ENCODE measurements around the gene UVRAG. TPM values are rescaled to one million over a fixed set of nuclear protein-coding genes. Genes with fewer than 3 reads are reported as not detected.
"Not testable (repeated sequence)": the region's sequence is repeated elsewhere in the genome, so short reads cannot be mapped to it uniquely, and the experiment has no call there.

Gene UVRAG
- total RNA-seq, 1 donor from 2014 or later, result 34.0 TPM

GRCh38 chr11:75874684-75875341 lies 59.8 kb downstream of the UVRAG start:
- Histone ChIP-seq H2AFZ (replicated peaks) (no peak overlapping the region), H3K27ac (no peak overlapping the region), H3K4me2 (no peak overlapping the region), H3K4me3 (no peak overlapping the region), H4K20me1 (ENCODE audit: low read depth) (peaks cover 4% of the 10 kb centered on the region), H3F3A (ENCODE audit: low read depth) (peaks cover 12% of the 10 kb centered on the region), H3K27me3 (no peaks in the 10 kb centered on the region), H3K79me2 (ENCODE audit: low read depth) (no peaks in the 10 kb centered on the region), H3K4me1 (peaks cover 33% of the 10 kb centered on the region), H3K9ac (no peak overlapping the region), H3K9me3 (ENCODE audit: low read depth) (no peaks in the 10 kb centered on the region), H3K36me3 (no peaks in the 10 kb centered on the region)
- peaks cover 2% of the 10 kb centered on the region for H3K27me3 Mint-ChIP-seq (ENCODE audit: insufficient read depth, low read depth)
- peaks cover 9% of the 10 kb centered on the region for H3K36me3 Mint-ChIP-seq
- peaks cover 26% of the 10 kb centered on the region for H3K4me1 Mint-ChIP-seq
- H3K4me3 Mint-ChIP-seq, result no peak overlapping the region
- peak overlapping the region; percentile 77 for H3K27ac Mint-ChIP-seq
- H3K9me3 Mint-ChIP-seq, result peaks cover 5% of the 10 kb centered on the region
- DNase-seq (ENCODE audit: low spot score), result no peak
- TF ChIP-seq CTCF (IDR thresholded peaks at IDR 0.05) (no peak), EZH2phosphoT487 (IDR thresholded peaks at IDR 0.05) (no peak), EZH2 (IDR thresholded peaks at IDR 0.05) (no peak)

DNA sequence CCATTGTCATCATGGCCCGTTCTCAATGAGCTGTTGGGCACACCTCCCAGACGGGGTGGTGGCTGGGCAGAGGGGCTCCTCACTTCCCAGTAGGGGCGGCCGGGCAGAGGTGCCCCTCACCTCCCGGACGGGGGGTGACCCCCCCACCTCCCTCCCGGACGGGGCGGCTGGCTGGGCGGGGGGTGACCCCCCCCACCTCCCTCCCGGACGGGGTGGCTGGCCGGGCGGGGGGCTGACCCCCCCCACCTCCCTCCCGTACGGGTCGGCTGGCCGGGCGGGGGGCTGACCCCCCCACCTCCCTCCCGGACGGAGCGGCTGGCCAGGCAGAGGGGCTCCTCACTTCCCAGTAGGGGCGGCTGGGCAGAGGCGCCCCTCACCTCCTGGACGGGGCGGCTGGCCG lies 62.3 kb downstream of the UVRAG start:
- H3K4me1 Mint-ChIP-seq, result peaks cover 26% of the 10 kb centered on the region
- H3K4me3 Mint-ChIP-seq, result not testable (repeated sequence)
- H3K36me3 Mint-ChIP-seq, result peaks cover 14% of the 10 kb centered on the region

GRCh38 chr11:75877931-75878330 lies 62.9 kb downstream of the UVRAG start:
- not testable (repeated sequence) for H3K27me3 Mint-ChIP-seq (ENCODE audit: insufficient read depth, low read depth); H3K9me3 ChIP-seq (ENCODE audit: low read depth); H3K27ac ChIP-seq; H3K4me3 ChIP-seq; H2AFZ ChIP-seq (replicated peaks); H3K4me3 Mint-ChIP-seq; DNase-seq (ENCODE audit: low spot score); H3K27ac Mint-ChIP-seq; H3K9me3 Mint-ChIP-seq; H3K36me3 ChIP-seq; H3K79me2 ChIP-seq (ENCODE audit: low read depth); H3K27me3 ChIP-seq; H4K20me1 ChIP-seq (ENCODE audit: low read depth); H3K9ac ChIP-seq; H3K4me2 ChIP-seq
- peaks cover 26% of the 10 kb centered on the region for H3K4me1 Mint-ChIP-seq
- peaks cover 33% of the 10 kb centered on the region for H3K4me1 ChIP-seq
- H3F3A ChIP-seq (ENCODE audit: low read depth), result peaks cover 12% of the 10 kb centered on the region
- H3K36me3 Mint-ChIP-seq, result peaks cover 16% of the 10 kb centered on the region

More for the DNA sequence above, 62.3 kb downstream of the UVRAG start:
- Histone ChIP-seq H3K4me1 (peaks cover 33% of the 10 kb centered on the region), H3F3A (ENCODE audit: low read depth) (peaks cover 12% of the 10 kb centered on the region)
- H3K9me3 Mint-ChIP-seq; H3K27me3 Mint-ChIP-seq (ENCODE audit: insufficient read depth, low read depth); H3K4me2 ChIP-seq; H4K20me1 ChIP-seq (ENCODE audit: low read depth); H3K9me3 ChIP-seq (ENCODE audit: low read depth); DNase-seq (ENCODE audit: low spot score); H2AFZ ChIP-seq (replicated peaks); H3K27ac Mint-ChIP-seq; H3K36me3 ChIP-seq; H3K27ac ChIP-seq; H3K79me2 ChIP-seq (ENCODE audit: low read depth); H3K4me3 ChIP-seq; H3K27me3 ChIP-seq; H3K9ac ChIP-seq: not testable (repeated sequence)

DNA sequence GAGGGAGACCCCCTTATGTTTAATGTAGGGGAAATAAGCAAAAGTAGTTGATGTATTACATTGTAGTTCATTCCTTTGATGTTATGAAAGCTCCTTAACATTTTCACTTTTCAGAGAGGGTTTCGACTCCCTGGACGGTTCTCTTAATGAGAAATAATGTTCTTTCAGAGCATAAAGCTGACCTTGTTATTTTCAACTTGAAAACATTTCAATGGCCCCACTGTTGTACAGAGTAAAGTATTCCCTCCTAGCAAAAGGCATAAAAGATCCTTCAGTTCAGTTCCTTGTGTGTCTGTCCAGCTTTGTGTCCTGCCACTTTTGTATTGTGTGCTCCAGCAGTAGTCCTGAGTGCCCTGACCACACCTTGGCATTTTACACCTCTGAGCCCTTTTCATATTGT lies 63.9 kb downstream of the UVRAG start:
- Histone ChIP-seq H4K20me1 (ENCODE audit: low read depth) (no peaks in the 10 kb centered on the region), H2AFZ (replicated peaks) (no peak overlapping the region), H3K4me3 (no peak overlapping the region), H3K36me3 (no peaks in the 10 kb centered on the region), H3K27ac (no peak overlapping the region), H3K79me2 (ENCODE audit: low read depth) (no peaks in the 10 kb centered on the region), H3K9ac (no peak overlapping the region), H3K9me3 (ENCODE audit: low read depth) (no peaks in the 10 kb centered on the region), H3K27me3 (no peaks in the 10 kb centered on the region), H3K4me2 (no peak overlapping the region), H3F3A (ENCODE audit: low read depth) (peaks cover 3% of the 10 kb centered on the region), H3K4me1 (peaks cover 23% of the 10 kb centered on the region)
- Mint-ChIP-seq H3K9me3 (peaks cover 5% of the 10 kb centered on the region), H3K27me3 (ENCODE audit: insufficient read depth, low read depth) (peaks cover 4% of the 10 kb centered on the region), H3K4me1 (peaks cover 17% of the 10 kb centered on the region), H3K36me3 (peaks cover 16% of the 10 kb centered on the region), H3K27ac (peak overlapping the region; percentile 27), H3K4me3 (no peak overlapping the region)
- DNase-seq (ENCODE audit: low spot score), result no peak
- no peak for TF ChIP-seq EZH2 (IDR thresholded peaks at IDR 0.05)
- no peak for TF ChIP-seq EZH2phosphoT487 (IDR thresholded peaks at IDR 0.05)
- TF ChIP-seq CTCF (IDR thresholded peaks at IDR 0.05), result no peak

Data from neural progenitor cell (in vitro differentiated cells).